IPS DF 4.7 (cell line): ENCODE data around the gene SFMBT2.

Source experiments
- DNase-seq: peaks from one replicate; pipeline ENCODE4 v3.0.0-alpha.2; 2013; ENCODE audit warnings: low spot score; ENCODE audit errors: extremely low read depth

The SFMBT2 gene

GRCh38 chr10:7365027-7365745 is 45.6 kb downstream of the SFMBT2 start:
- no peak for DNase-seq

GRCh38 chr10:7364474-7364873 is 46.4 kb downstream of the SFMBT2 start:
- no peak for DNase-seq

GRCh38 chr10:7363700-7364099 is 47.1 kb downstream of the SFMBT2 start:
- no peak for DNase-seq

GRCh38 chr10:7362471-7362870 is 48.4 kb downstream of the SFMBT2 start:
- no peak for DNase-seq

GRCh38 chr10:7361316-7361715 is 49.5 kb downstream of the SFMBT2 start:
- DNase-seq: no peak

- DNase-seq: no peak
These were observed 50.9 kb downstream of the SFMBT2 start for GRCh38 chr10:7359954-7360353.

GRCh38 chr10:7359356-7359755 is 51.5 kb downstream of the SFMBT2 start:
- no peak for DNase-seq

- DNase-seq: no peak
These were observed 53.6 kb downstream of the SFMBT2 start for GRCh38 chr10:7357193-7357592.

GRCh38 chr10:7354330-7355047 is 56.3 kb downstream of the SFMBT2 start:
- DNase-seq: no peak

GRCh38 chr10:7351894-7352293 is 58.9 kb downstream of the SFMBT2 start:
- no peak for DNase-seq

- DNase-seq: no peak
These were observed 60.2 kb downstream of the SFMBT2 start for GRCh38 chr10:7350541-7351195.

GRCh38 chr10:7345717-7346116 is 65.1 kb downstream of the SFMBT2 start:
- DNase-seq: no peak

- no peak for DNase-seq
These were observed 67.8 kb downstream of the SFMBT2 start for GRCh38 chr10:7343040-7343439.

- DNase-seq: no peak
These were observed 70.5 kb downstream of the SFMBT2 start for GRCh38 chr10:7340179-7340874.

GRCh38 chr10:7339510-7339909 is 71.3 kb downstream of the SFMBT2 start:
- DNase-seq: no peak

- no peak for DNase-seq
These were observed 72.4 kb downstream of the SFMBT2 start for GRCh38 chr10:7338469-7338868.

GRCh38 chr10:7337431-7338171 is 73.2 kb downstream of the SFMBT2 start:
- no peak for DNase-seq

- DNase-seq: no peak
These were observed 74.9 kb downstream of the SFMBT2 start for GRCh38 chr10:7335977-7336376.

- DNase-seq: no peak
These were observed 76.2 kb downstream of the SFMBT2 start for GRCh38 chr10:7334642-7334964.

GRCh38 chr10:7333961-7334641 is 76.7 kb downstream of the SFMBT2 start:
- DNase-seq: no peak

GRCh38 chr10:7329219-7329618 is 81.6 kb downstream of the SFMBT2 start:
- DNase-seq: no peak
